Measurements from ENCODE around the gene MRPL34. TPM values are rescaled to one million over a fixed set of nuclear protein-coding genes. Genes with fewer than 3 reads are reported as not detected.

Gene MRPL34
- total RNA-seq, 4 donors from 2014 or later: 145 to 369 (median 249) TPM

DNA sequence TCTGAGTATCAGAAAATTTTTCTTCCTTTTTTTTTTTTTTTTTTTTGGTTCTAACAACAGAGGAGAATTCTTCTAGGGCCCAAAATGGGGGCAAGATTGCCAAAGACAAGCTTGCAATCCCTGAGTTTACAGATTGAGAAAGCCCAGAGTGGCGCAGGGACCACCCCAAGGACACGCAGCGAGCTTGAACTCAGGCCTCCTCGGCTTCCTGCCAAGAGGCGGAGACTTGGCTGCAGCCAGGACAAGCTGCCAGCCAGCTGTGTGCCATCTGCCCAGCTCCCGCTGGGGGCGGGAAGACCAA lies 506 bp upstream of the MRPL34 start:
- Histone ChIP-seq H3K4me1 (peaks cover 38 to 47% of the 10 kb centered on the region in 2 donors), H3K4me3 (peak overlapping the region; percentile 64 to 83 (median 72)), H3K9me3 (no peaks in the 10 kb centered on the region), H3K36me3 (no peaks in the 10 kb centered on the region), H3K27me3 (no peaks in the 10 kb centered on the region), H3K27ac (peak overlapping the region; percentile 92 to 94 (median 94))
- intact Hi-C loops (cut with DNase I; ENCODE audit: low total_unique reads) (loop anchor here (1.0 kb wide), 3 partner anchors 38 to 230 kb away; partner anchors contain the start of genes BABAM1, HAUS8 and MYO9B), in situ Hi-C loops (cut with MboI; ENCODE audit: low sequenced_read_pairs in 4 of 4) (no loop called here)
- no peak for DNase-seq
- no peak for ATAC-seq
- no peak for TF ChIP-seq POLR2A (IDR thresholded peaks at IDR 0.05)
- TF ChIP-seq, protein P1, sequence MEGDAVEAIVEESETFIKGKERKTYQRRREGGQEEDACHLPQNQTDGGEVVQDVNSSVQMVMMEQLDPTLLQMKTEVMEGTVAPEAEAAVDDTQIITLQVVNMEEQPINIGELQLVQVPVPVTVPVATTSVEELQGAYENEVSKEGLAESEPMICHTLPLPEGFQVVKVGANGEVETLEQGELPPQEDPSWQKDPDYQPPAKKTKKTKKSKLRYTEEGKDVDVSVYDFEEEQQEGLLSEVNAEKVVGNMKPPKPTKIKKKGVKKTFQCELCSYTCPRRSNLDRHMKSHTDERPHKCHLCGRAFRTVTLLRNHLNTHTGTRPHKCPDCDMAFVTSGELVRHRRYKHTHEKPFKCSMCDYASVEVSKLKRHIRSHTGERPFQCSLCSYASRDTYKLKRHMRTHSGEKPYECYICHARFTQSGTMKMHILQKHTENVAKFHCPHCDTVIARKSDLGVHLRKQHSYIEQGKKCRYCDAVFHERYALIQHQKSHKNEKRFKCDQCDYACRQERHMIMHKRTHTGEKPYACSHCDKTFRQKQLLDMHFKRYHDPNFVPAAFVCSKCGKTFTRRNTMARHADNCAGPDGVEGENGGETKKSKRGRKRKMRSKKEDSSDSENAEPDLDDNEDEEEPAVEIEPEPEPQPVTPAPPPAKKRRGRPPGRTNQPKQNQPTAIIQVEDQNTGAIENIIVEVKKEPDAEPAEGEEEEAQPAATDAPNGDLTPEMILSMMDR (IDR thresholded peaks at IDR 0.05 in 4 of 5, conservative IDR thresholded peaks at IDR 0.05 in 1 of 5): no peak

DNA sequence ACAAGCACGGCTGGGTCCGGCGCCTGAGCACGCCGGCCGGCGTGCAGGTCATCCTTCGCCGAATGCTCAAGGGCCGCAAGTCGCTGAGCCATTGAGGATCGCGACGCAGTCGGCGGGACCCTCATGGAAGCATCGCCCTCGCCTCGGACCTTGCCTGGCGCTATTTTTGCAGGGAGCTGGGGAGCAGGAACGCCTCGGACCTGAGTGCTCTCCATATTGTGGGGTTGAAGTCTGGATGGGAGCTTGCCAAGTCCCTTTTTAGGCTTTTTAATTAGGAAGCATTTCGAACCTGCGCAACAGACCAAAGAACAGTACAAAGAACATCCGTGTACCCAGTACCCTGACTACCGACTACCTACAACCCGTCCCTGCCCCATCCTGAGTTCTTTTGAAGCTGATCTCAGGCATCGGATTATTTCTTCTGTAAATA lies 628 bp downstream of the MRPL34 start:
- H3K4me1 ChIP-seq: peaks cover 46 to 55% of the 10 kb centered on the region in 2 donors
- in situ Hi-C loops (cut with MboI; ENCODE audit: low sequenced_read_pairs in 4 of 4): no loop called here
- H3K36me3 ChIP-seq: no peaks in the 10 kb centered on the region

DNA sequence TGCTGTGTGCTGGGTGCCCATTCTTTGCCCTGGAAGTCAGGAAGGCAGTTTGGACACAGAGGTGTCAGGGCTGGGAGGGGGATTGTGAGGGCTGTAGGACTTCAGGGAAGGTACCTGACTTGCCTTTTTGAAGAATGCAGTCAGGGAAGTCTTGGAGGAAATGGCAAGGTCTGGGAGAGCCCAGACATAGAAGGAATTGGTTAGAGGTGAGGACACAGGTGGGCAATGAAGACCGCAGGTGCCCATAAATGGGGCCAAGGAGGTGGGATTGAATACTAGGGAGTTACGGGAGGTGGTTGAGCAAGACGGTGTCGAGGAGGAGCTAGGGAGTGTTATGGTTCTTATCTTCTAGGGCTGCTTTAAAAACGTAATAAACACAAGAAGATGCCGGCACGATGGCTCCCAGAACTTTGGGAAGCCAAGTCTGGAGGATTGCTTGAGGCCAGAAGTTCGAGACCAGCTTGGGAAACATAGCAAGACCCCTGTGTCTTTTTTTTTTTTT lies 2.3 kb downstream of the MRPL34 start:
- Histone ChIP-seq H3K27me3 (no peaks in the 10 kb centered on the region), H3K4me1 (peaks cover 37 to 46% of the 10 kb centered on the region in 2 donors), H3K9me3 (no peaks in the 10 kb centered on the region), H3K27ac (peak overlapping the region in 3 of 4 donors; percentile 87 to 94 (median 94)), H3K36me3 (no peaks in the 10 kb centered on the region), H3K4me3 (no peak overlapping the region)
- no peak for DNase-seq
- TF ChIP-seq, protein P1 (IDR thresholded peaks at IDR 0.05 in 4 of 5, conservative IDR thresholded peaks at IDR 0.05 in 1 of 5): no peak
- no peak for TF ChIP-seq POLR2A (IDR thresholded peaks at IDR 0.05)
- in situ Hi-C loops (cut with MboI; ENCODE audit: low sequenced_read_pairs in 4 of 4): no loop called here
- intact Hi-C loops (cut with DNase I; ENCODE audit: low total_unique reads): no loop called here
- ATAC-seq: no peak

More for the DNA sequence above, 628 bp downstream of the MRPL34 start:
- intact Hi-C loops (cut with DNase I; ENCODE audit: low total_unique reads): no loop called here
- DNase-seq (no peak), ATAC-seq (no peak)
- peak overlapping the region; percentile 64 to 83 (median 72) for H3K4me3 ChIP-seq
- H3K27me3 ChIP-seq: no peaks in the 10 kb centered on the region
- peak overlapping the region; percentile 92 to 94 (median 94) for H3K27ac ChIP-seq
- no peak for TF ChIP-seq POLR2A (IDR thresholded peaks at IDR 0.05)
- TF ChIP-seq, protein P1 (IDR thresholded peaks at IDR 0.05 in 4 of 5, conservative IDR thresholded peaks at IDR 0.05 in 1 of 5): no peak
- H3K9me3 ChIP-seq: no peaks in the 10 kb centered on the region

DNA sequence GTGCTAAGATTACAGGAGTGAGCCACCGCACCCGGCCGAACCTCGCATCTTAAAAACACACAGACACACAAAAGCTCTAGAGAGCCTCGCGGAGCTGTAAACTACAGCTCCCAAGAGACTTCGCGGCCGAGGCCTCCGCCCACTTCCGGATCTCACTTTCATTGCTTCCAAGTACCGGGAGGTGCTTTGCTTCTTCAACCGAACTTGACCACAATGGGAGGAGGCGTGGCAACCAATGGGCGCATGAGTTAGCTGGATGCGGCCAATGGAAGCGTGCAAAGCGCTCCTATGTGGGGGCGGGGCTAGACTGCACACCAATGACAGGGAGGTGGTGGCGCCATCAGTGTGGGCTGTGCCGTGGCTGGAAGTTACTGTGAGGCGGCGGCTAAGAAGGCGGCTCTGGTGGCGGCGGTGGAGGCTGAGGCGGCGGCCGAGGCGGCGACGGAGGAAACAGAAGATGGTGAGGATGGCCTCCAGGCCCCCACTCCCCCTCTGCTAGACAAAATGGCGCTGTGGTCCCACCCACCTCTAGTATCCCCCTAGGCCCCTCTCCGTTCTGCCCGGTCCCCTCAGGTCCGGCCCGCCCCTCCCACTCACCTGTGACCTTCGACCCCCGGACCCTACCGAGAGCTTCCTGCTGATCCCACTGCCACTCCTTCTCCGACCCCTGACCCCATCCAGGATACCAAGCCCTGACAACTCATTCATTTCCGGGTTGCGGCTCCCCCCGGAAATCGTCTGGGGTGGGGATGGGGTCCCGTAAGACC lies 3.7 kb downstream of the MRPL34 start, which contains the start of gene DDA1:
Gene DDA1, plus strand, starts transcription at position 366 of the 767 bp plus-strand sequence. Its CDS starts 92 bp downstream, at position 458.
- no peaks in the 10 kb centered on the region for H3K9me3 ChIP-seq
- H3K27me3 ChIP-seq: no peaks in the 10 kb centered on the region
- peak within 1 kb of the TSS; percentile 74 to 99 (median 94) for H3K4me3 ChIP-seq
- in situ Hi-C loops (cut with MboI; ENCODE audit: low sequenced_read_pairs in 4 of 4): no loop called here
- peak within 1 kb of the TSS; percentile 82 to 90 (median 86) for H3K27ac ChIP-seq
- H3K4me1 ChIP-seq: peaks cover 32 to 35% of the 10 kb centered on the region in 2 donors
- peaks cover 0 to 6% of the 10 kb centered on the region in 2 donors for H3K36me3 ChIP-seq
- peak; percentile 87 to 93 for ATAC-seq
- intact Hi-C loops (cut with DNase I; ENCODE audit: low total_unique reads): loop anchor here (1.0 kb wide), 2 partner anchors 28 to 160 kb away; partner anchors contain the start of gene GTPBP3
- TF ChIP-seq, protein P1 (IDR thresholded peaks at IDR 0.05 in 4 of 5, conservative IDR thresholded peaks at IDR 0.05 in 1 of 5): no peak
- TF ChIP-seq POLR2A (IDR thresholded peaks at IDR 0.05): peak; percentile 66 to 71
- DNase-seq: peak; percentile 100
